UCSD-AML1 (cell line): ENCODE measurements around the gene TSC22D4.
"Not testable (repeated sequence)": the region's sequence is repeated elsewhere in the genome, so short reads cannot be mapped to it uniquely, and the experiment has no call there.

Experiments used
- DNase-seq: peaks from one replicate; lab custom pipeline; 2025; ENCODE audit not compliant: unreplicated experiment; lab: John Stamatoyannopoulos, UW

Gene TSC22D4

DNA sequence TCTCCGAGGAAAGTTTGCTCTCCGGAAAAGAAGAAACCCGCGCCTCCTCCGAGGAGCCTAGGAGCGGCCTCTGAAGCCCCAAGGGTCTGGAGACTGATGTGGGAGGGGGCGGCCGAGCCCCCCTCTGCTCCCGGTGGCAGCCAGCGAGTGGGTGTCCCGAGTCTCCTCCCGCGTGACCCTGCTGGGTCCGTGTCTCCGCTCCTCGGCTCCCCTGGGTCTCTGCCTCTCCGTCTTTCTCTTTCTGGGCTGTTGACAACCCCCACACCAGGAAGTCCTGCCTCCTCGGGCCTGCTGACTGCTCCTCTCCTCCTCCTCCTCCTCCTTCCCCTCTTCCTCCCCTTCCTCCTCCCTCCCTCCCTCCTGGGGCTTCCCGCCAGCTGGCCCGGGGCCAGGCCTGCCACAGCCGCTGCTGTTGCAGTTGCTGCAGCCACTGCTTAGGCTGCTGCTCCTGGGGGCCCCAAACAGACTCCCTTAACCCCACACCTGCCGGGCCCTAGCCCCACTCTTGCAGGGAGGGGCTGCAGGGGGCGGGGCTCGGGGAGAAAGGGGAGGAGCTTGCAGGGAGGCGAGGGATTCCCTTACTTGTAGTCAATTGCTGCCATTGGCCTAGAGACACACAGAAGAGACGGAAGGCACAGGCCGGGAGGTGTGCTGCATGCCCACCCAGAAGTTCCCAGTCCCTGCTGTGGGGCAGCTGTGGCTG, at the start of gene TSC22D4:
TSS of gene TSC22D4 (minus strand) at position 257 of the 703 bp plus-strand sequence. CDS start 1,176 bp downstream, outside the sequence.
- DNase-seq: peak; percentile 87

DNA sequence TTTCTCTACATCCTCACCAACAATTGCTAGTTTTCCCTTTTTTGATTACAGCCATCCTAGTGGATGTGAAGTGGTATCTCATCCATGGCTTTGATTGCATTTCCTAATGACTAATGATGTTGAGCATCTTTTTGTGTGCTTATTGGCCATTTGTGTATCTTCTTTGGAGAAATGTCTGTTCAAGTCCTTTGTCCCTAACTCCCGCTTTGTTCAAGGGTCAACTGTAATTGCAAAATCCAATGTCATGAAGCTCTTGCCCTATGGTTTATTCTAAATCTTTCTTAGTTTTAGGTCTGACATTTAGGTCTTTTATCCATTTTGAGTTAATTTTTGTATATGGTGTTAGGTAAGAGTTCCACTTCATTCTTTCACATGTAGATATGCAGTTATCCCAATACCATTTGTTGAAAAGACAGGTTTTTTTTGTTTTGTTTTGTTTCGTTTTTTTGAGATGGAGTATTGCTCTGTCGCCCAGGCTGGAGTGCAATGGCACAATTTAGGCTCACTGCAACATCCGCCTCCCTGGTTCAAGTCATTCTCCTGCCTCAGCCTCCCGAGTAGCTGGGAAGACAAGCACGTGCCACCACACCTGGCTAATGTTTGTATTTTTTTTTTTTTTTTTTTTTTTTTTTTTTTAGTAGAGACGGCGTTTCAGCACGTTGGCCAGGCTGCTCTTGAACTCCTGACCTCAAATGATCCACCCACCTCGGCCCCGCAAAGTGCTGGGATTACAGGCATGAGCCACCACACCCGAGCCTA, 49.3 kb upstream of the TSC22D4 start:
- DNase-seq: not testable (repeated sequence)

DNA sequence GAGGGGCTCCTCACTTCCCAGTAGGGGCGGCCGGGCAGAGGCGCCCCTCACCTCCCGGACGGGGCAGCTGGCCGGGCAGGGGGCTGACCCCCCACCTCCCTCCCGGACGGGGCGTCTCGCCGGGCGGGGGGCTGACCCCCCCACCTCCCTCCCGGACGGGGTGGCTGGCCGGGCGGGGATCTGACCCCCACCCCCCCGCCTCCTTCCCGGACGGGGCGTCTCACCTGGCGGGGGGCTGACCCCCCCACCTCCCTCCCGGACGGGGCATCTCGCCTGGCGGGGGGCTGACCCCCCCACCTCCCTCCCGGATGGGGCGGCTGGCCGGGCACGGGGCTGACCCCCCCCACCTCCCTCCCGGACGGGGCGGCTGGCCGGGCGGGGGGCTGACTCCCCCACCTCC, 44.2 kb upstream of the TSC22D4 start:
- not testable (repeated sequence) for DNase-seq

DNA sequence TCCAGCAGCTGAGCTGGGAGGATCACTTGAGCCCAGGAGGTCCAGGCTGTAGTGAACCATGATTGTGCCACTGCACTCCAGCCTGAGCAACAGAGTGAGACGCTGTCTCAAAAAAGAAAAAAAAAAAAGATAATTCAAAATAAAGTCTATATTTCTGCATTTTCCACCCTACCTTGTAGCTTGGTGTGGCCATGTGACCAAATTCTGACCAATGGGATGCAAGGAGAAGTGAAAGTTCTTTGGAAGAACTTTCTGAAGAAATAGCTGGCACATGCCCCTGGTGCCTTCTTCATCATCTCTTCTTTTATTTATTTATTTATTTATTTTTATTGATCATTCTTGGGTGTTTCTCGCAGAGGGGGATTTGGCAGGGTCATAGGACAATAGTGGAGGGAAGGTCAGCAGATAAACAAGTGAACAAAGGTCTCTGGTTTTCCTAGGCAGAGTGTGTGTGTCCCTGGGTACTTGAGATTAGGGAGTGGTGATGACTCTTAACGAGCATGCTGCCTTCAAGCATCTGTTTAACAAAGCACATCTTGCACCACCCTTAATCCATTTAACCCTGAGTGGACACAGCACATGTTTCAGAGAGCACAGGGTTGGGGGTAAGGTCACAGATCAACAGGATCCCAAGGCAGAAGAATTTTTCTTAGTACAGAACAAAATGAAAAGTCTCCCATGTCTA, 43.0 kb upstream of the TSC22D4 start:
- DNase-seq: not testable (repeated sequence)

- no peak for DNase-seq
Measured at GRCh38 chr7:100521076-100521475, 42.1 kb upstream of the TSC22D4 start.

GRCh38 chr7:100520138-100520537, 41.1 kb upstream of the TSC22D4 start:
- no peak for DNase-seq

- no peak for DNase-seq
Measured at GRCh38 chr7:100519580-100519979, 40.6 kb upstream of the TSC22D4 start.

DNA sequence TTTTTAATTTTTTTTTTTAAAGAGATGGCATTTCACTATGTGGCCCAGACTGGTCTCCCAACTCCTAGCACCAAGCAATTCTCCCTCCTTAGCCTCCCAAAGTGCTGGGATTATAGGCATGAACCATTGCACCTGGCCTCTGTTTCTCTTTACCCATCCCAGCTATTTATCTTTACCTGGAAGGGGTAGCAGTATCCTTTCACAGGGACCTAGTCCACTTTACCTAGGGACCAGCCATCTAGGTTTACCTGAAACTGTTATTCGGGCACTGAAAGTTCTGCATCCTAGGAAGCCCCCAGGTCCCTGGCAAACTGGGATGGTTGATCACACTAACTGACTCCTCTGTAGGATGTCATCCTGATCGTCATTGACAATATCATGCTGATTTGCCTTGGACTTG, 38.3 kb upstream of the TSC22D4 start:
- no peak for DNase-seq

GRCh38 chr7:100516135-100516812, 37.3 kb upstream of the TSC22D4 start:
- DNase-seq: no peak

- DNase-seq: no peak
Measured at GRCh38 chr7:100515072-100515532, 36.1 kb upstream of the TSC22D4 start.

DNA sequence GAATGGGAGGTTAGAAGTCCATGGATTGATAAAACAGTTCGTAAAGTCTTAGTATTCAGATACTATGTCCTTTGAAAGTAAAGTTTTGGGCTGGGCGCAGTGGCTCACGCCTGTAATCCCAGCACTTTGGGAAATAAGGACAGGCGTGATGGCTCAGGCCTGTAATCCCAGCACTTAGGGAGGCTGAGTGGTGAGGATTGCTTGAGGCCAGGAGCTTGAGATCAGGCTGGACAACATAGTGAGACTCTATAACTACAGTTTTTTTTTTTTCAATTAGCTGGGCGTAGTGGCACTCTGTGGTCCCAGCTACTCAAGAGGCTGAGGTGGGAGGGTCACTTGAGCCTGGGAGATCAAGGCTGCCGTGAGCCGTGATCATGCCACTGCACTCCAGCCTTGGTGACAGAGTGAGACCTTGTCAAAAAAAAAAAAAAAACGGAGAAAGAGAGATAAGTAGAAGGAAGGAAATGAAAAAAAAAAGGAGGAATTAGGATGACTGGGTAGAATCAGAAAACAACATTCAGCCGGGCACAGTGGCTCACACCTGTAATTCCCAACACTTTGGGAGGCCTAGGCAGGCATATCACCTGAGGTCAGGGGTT, 34.3 kb upstream of the TSC22D4 start:
- no peak for DNase-seq

- no peak for DNase-seq
Measured at GRCh38 chr7:100510437-100511239, 31.6 kb upstream of the TSC22D4 start.

GRCh38 chr7:100509231-100509630, 30.2 kb upstream of the TSC22D4 start:
- DNase-seq: no peak

DNA sequence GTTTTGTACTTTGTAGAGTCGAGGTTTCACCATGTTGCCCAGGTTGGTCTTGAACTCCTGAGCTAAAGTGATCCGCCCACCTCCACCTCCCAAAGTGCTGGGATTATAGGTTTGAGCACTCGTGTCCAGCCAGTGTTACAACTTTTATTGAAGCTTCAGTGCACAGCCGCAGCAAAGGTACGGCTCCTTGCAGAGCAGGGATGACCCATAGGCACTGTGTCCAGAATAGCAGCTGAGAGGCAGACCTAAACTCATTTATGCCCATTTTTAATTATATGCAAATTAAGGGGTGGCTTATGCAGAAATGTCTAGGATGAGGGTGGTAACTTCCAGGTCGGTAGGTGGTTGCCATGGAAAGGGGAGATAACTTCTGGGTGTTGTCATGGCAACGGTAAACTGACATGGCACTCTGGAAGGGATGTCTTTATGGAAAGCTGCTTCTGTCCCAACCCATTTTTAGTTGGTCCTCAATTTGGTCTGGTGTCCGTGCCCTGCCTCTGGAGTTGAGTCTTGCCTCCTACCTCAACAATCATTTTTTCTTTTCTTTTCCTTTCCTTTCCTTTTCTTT, 27.4 kb upstream of the TSC22D4 start:
- DNase-seq: no peak

DNA sequence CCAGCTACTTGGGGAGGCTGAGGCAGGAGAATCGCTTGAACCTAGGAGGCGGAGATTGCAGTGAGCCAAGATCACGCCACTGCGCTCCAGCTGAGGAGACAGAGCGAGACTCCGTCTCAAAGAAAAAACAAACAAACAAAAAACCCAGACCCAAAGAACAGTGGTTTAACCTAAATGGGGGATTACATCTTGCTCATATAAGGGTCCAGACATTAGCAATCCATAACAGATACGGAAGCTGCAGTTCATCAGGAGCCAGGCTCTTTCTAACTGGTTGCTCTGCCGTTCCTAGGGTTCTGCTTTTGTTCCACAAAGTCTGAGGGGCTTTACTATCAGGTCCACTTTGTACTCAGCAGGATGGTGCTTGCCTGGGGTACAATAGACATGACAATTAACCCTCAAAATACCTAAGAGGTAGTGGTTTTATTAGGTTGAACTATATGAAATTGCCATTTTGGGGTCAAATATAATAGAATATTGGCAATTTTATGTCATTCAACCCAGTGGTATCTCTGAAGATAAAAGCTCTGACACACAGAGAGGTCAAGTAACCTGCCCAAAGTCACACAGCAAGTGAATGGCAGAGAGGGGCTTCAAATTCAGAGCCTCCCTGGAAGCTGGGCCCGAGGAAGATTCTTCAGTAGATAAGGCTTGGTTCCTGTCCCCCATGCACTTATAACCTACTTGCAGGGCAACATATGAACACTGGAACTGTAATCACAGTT, 26.0 kb upstream of the TSC22D4 start:
- DNase-seq: no peak

GRCh38 chr7:100504031-100504430, 25.0 kb upstream of the TSC22D4 start:
- not testable (repeated sequence) for DNase-seq

DNA sequence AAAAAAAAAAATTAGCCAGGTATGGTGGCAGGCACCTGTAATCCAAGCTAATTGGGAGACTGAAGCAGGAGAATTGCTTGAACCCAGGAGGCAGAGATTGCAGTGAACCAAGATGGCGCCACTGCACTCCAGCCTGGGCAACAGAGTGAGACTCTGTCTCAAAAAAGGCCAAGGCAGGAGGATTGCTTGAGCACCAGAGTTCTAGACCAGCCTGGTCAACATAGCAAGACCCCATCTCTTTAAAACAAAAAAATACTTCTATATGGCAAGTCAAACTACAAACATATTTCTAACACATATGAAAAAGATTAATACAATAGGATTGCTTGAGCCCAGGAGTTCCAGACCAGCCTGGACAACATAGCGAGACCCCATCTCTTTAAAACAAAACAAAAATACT, 21.7 kb upstream of the TSC22D4 start:
- DNase-seq: not testable (repeated sequence)

DNA sequence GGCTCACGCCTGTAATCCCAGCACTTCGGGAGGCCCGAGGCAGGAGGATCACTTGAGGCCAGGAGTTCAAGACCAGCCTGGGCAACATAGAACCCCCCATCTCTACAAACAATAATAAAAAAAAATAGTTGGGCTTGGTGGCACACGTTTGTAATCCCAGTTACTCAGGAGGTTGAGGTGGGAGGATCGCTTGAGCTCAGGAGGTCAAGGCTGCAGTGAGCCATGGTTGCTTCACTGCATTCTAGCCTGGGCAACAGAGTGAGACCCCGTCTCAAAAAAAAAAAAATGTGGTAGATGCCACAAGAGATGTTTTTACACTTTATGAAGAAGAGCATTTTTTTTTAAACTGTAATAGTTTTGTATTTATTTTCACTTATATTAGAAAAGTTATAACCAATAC, 17.5 kb upstream of the TSC22D4 start:
- no peak for DNase-seq
